ENCODE measurements around the gene FGGY. TPM values are rescaled to one million over a fixed set of nuclear protein-coding genes. Genes with fewer than 3 reads are reported as not detected.

FGGY gene
- total RNA-seq, 1 experiment from 2014 or later: 14.6 TPM

GRCh38 chr1:59520194-59520593 is 223.3 kb downstream of the FGGY start:
- Mint-ChIP-seq H3K4me1 (peaks cover 0 to 6% of the 10 kb centered on the region in 2 experiments; a peak in 1 of 4 replicates), H3K9me3 (no peaks in the 10 kb centered on the region; a peak in 2 of 5 replicates), H3K36me3 (ENCODE audit: insufficient read depth in 1 of 3, low read depth in 3 of 3) (peaks cover 0 to 6% (median 0%) of the 10 kb centered on the region in 3 experiments; a peak in 1 of 7 replicates), H3K27me3 (ENCODE audit: low read depth) (no peaks in the 10 kb centered on the region), H3K4me3 (no peak overlapping the region), H3K27ac (no peak overlapping the region)
- Histone ChIP-seq H3K79me1 (ENCODE audit: insufficient read depth, low read depth, low read length, poor library complexity, severe bottlenecking) (no peaks in the 10 kb centered on the region), H3K9me3 (ENCODE audit: control insufficient read depth, low read depth, low read length) (no peaks in the 10 kb centered on the region), H3K23ac (ENCODE audit: insufficient read length, low read depth, low read length) (no peak overlapping the region), H3K14ac (ENCODE audit: insufficient read depth, low read length) (no peak overlapping the region), H2AFZ (ENCODE audit: low read length) (no peak overlapping the region), H2BK120ac (ENCODE audit: low read depth, low read length, poor library complexity, severe bottlenecking) (no peak overlapping the region), H3K56ac (ENCODE audit: insufficient read length, low read depth, low read length) (no peak overlapping the region), H3K4me1 (ENCODE audit: insufficient read depth, low read length) (no peaks in the 10 kb centered on the region), H3T11ph (ENCODE audit: low read length) (no peak overlapping the region), H3K27me3 (ENCODE audit: insufficient read depth, low read length) (no peaks in the 10 kb centered on the region), H3K18ac (ENCODE audit: insufficient read length, low read depth, low read length) (no peak overlapping the region), H2BK5ac (ENCODE audit: insufficient read length, low read length) (no peak overlapping the region), H3K4me2 (ENCODE audit: insufficient read depth, insufficient read length, low read length) (no peak overlapping the region), H4K91ac (ENCODE audit: insufficient read length, low read depth, low read length) (no peak overlapping the region), H2BK15ac (ENCODE audit: low read depth, low read length) (no peak overlapping the region), H4K8ac (replicated peaks; ENCODE audit: insufficient read length, low read depth, low read length) (no peak overlapping the region), H3K9ac (ENCODE audit: extremely low read depth, insufficient read length, low read length) (no peak overlapping the region), H2BK12ac (ENCODE audit: insufficient read length, low read depth, low read length) (no peak overlapping the region), H3K27ac (ENCODE audit: insufficient read length, low read depth, low read length) (no peak overlapping the region), H4K20me1 (ENCODE audit: control insufficient read depth, insufficient read depth, insufficient read length) (no peaks in the 10 kb centered on the region), H2AK5ac (ENCODE audit: insufficient read length, low read length) (no peak overlapping the region), H3K4ac (ENCODE audit: low read depth, low read length) (no peak overlapping the region), H2BK20ac (ENCODE audit: low read depth, low read length, poor library complexity, severe bottlenecking) (no peak overlapping the region), H4K5ac (ENCODE audit: insufficient read length, low read depth, low read length) (no peak overlapping the region), H3K23me2 (ENCODE audit: insufficient read length, low read depth, low read length, poor library complexity, severe bottlenecking) (no peaks in the 10 kb centered on the region), H3K79me2 (ENCODE audit: insufficient read depth, low read length) (no peaks in the 10 kb centered on the region)
- DNase-seq: no peak
- no CpG with 5 or more reads among the region's 3 CpGs for WGBS (ENCODE audit: extremely low coverage, insufficient read length, low lambda C conversion rate)
- TF ChIP-seq CTCF (conservative IDR thresholded peaks at IDR 0.05): no peak
